ENCODE results near the gene TMEM108. TPM values are rescaled to one million over a fixed set of nuclear protein-coding genes. Genes with fewer than 3 reads are reported as not detected.

TMEM108 gene
- total RNA-seq, 4 donors from 2014 or later = 1.1 to 3.2 TPM; not detected in 2

- H3K4me3 ChIP-seq = no peak overlapping the region
- no peaks in the 10 kb centered on the region for H3K9me3 ChIP-seq
- intact Hi-C loops (cut with DNase I; ENCODE audit: low total_unique reads) = no loop called here
- no peak for TF ChIP-seq POLR2A (IDR thresholded peaks at IDR 0.05)
- no peak for TF ChIP-seq CTCF (IDR thresholded peaks at IDR 0.05)
- DNase-seq = no peak
- no peaks in the 10 kb centered on the region for H3K27me3 ChIP-seq
- no peaks in the 10 kb centered on the region for H3K4me1 ChIP-seq
- H3K27ac ChIP-seq = no peak overlapping the region
- no peaks in the 10 kb centered on the region for H3K36me3 ChIP-seq
Measured at GRCh38 chr3:133230195-133230594, 192.0 kb downstream of the TMEM108 start.

- no peak for DNase-seq
- H3K4me3 ChIP-seq = no peak overlapping the region
- no peak overlapping the region for H3K27ac ChIP-seq
- no peaks in the 10 kb centered on the region for H3K4me1 ChIP-seq
- no peak for TF ChIP-seq CTCF (IDR thresholded peaks at IDR 0.05)
- TF ChIP-seq POLR2A (IDR thresholded peaks at IDR 0.05) = no peak
- H3K36me3 ChIP-seq = no peaks in the 10 kb centered on the region
- H3K27me3 ChIP-seq = no peaks in the 10 kb centered on the region
- intact Hi-C loops (cut with DNase I; ENCODE audit: low total_unique reads) = no loop called here
- H3K9me3 ChIP-seq = no peaks in the 10 kb centered on the region
Measured at GRCh38 chr3:133236901-133237300, 198.7 kb downstream of the TMEM108 start.

GRCh38 chr3:133237380-133237779 is 199.2 kb downstream of the TMEM108 start:
- Histone ChIP-seq H3K4me1 (no peaks in the 10 kb centered on the region), H3K27me3 (no peaks in the 10 kb centered on the region), H3K9me3 (no peaks in the 10 kb centered on the region), H3K36me3 (no peaks in the 10 kb centered on the region), H3K4me3 (no peak overlapping the region), H3K27ac (no peak overlapping the region)
- TF ChIP-seq POLR2A (IDR thresholded peaks at IDR 0.05) (no peak), CTCF (IDR thresholded peaks at IDR 0.05) (no peak)
- no peak for DNase-seq
- intact Hi-C loops (cut with DNase I; ENCODE audit: low total_unique reads) = no loop called here

GRCh38 chr3:133238015-133238414 is 199.8 kb downstream of the TMEM108 start:
- intact Hi-C loops (cut with DNase I; ENCODE audit: low total_unique reads) = no loop called here
- H3K36me3 ChIP-seq = no peaks in the 10 kb centered on the region
- H3K4me1 ChIP-seq = no peaks in the 10 kb centered on the region
- DNase-seq = no peak
- TF ChIP-seq CTCF (IDR thresholded peaks at IDR 0.05) (no peak), POLR2A (IDR thresholded peaks at IDR 0.05) (no peak)
- no peak overlapping the region for H3K4me3 ChIP-seq
- H3K27ac ChIP-seq = no peak overlapping the region
- no peaks in the 10 kb centered on the region for H3K9me3 ChIP-seq
- no peaks in the 10 kb centered on the region for H3K27me3 ChIP-seq

GRCh38 chr3:133246119-133246518 is 207.9 kb downstream of the TMEM108 start:
- Histone ChIP-seq H3K4me1 (no peaks in the 10 kb centered on the region), H3K4me3 (no peak overlapping the region), H3K36me3 (no peaks in the 10 kb centered on the region), H3K27ac (no peak overlapping the region), H3K9me3 (no peaks in the 10 kb centered on the region), H3K27me3 (no peaks in the 10 kb centered on the region)
- no peak for DNase-seq
- TF ChIP-seq CTCF (IDR thresholded peaks at IDR 0.05) = no peak
- no peak for TF ChIP-seq POLR2A (IDR thresholded peaks at IDR 0.05)
- intact Hi-C loops (cut with DNase I; ENCODE audit: low total_unique reads) = no loop called here
